ENCODE data around the gene ATP7B.

DNA sequence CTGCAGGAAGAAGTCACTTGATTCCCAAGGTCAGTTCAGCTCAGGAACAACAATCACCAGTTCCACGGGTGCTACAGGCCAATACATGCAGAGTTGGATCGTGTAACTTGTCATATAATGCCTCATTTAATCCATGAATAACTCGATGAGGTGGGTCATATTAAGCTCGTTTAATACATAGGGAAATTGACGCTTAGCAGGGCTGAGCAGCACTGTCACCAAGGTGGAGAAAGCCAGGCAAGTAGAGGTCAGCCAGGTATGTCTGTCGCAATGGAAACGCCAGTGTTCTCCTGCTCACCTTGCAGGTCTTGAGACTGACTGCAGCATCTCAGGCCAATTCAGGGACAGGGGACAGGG, 97.1 kb downstream of the ATP7B start:
- TF ChIP-seq CTCF (conservative IDR thresholded peaks at IDR 0.05 in 1 of 2, IDR thresholded peaks at IDR 0.05 in 1 of 2; ENCODE audit: low read depth in 1 of 2, low read length in 2 of 2) (no peak), EZH2 (IDR thresholded peaks at IDR 0.05; ENCODE audit: low read length, missing control alignments) (no peak)
